GM23338 (cell line): Measurements from ENCODE around the gene TTC14. TPM values are rescaled to one million over a fixed set of nuclear protein-coding genes. Genes with fewer than 3 reads are reported as not detected.

Source experiments
- ATAC-seq: fragments of 200-7000 bp; cut with Tn5 transposase; 3 replicates; pipeline ENCODE4 v1.9.1; 2020
- DNase-seq: peaks from one replicate; pipeline ENCODE4 v3.0.0-alpha.2; 2015; ENCODE audit warnings: low spot score
- H2AFZ ChIP-seq: fragments of 200-600 bp; sonication (generic); 2 replicates; pipeline ENCODE4 v1.8.0; 2016; ENCODE audit warnings: antibody characterized with exemption, mild to moderate bottlenecking, moderate library complexity
- H3F3A ChIP-seq: fragments of 200-600 bp; sonication (generic); replicated peaks from 2 replicates; pipeline ENCODE4 v1.8.0; 2017; ENCODE audit warnings: antibody characterized with exemption, mixed run types, low read depth
- H3K27ac ChIP-seq: fragments of 200-600 bp; sonication (generic); 2 replicates; pipeline ENCODE4 v1.6.1; 2016; ENCODE audit warnings: low read depth
- H3K27me3 ChIP-seq: fragments of 200-600 bp; sonication (generic); 2 replicates; pipeline ENCODE4 v1.8.0; 2016; ENCODE audit warnings: mild to moderate bottlenecking, mixed run types, moderate library complexity; ENCODE audit not compliant: insufficient read depth
- H3K36me3 ChIP-seq: fragments of 200-600 bp; sonication (generic); 2 replicates; pipeline ENCODE4 v1.8.0; 2016; ENCODE audit warnings: mild to moderate bottlenecking; ENCODE audit not compliant: insufficient read depth
- H3K4me1 ChIP-seq: fragments of 200-600 bp; sonication (generic); 2 replicates; pipeline ENCODE4 v1.8.0; 2016; ENCODE audit warnings: mild to moderate bottlenecking, moderate library complexity; ENCODE audit not compliant: insufficient read depth
- H3K4me2 ChIP-seq: fragments of 200-600 bp; sonication (generic); 2 replicates; pipeline ENCODE4 v1.7.1; 2017; ENCODE audit warnings: mixed run types
- H3K4me3 ChIP-seq: fragments of 200-600 bp; sonication (generic); 2 replicates; pipeline ENCODE4 v1.6.1; 2016; ENCODE audit warnings: mixed run types
- H3K79me2 ChIP-seq: fragments of 200-600 bp; sonication (generic); replicated peaks from 2 replicates; pipeline ENCODE4 v1.8.0; 2017; ENCODE audit warnings: mild to moderate bottlenecking; ENCODE audit not compliant: insufficient read depth
- H3K9me2 ChIP-seq: fragments of 200-600 bp; sonication (generic); 2 replicates; pipeline ENCODE4 v1.8.0; 2017; ENCODE audit not compliant: insufficient read depth
- H4K20me1 ChIP-seq: fragments of 200-600 bp; sonication (generic); replicated peaks from 2 replicates; pipeline ENCODE4 v1.8.0; 2017; ENCODE audit warnings: mild to moderate bottlenecking; ENCODE audit not compliant: insufficient read depth
- H3K27ac Mint-ChIP-seq: 2 replicates; pipeline ENCODE4 v1.8.0; 2020; ENCODE audit warnings: inconsistent platforms, mild to moderate bottlenecking, moderate library complexity, mixed read lengths
- H3K27me3 Mint-ChIP-seq: 3 replicates; pipeline ENCODE4 v1.8.0; 2022; ENCODE audit warnings: low read depth, mild to moderate bottlenecking, moderate library complexity, mixed read lengths, inconsistent platforms; ENCODE audit not compliant: insufficient read depth, poor library complexity
- H3K36me3 Mint-ChIP-seq: 3 replicates; pipeline ENCODE4 v1.8.0; 2021; ENCODE audit warnings: low read depth, mild to moderate bottlenecking, inconsistent platforms, moderate library complexity, mixed read lengths
- H3K4me1 Mint-ChIP-seq: 3 replicates; pipeline ENCODE4 v1.8.0; 2020; ENCODE audit warnings: mild to moderate bottlenecking, inconsistent platforms, mixed read lengths
- H3K4me3 Mint-ChIP-seq: 3 replicates; pipeline ENCODE4 v1.8.0; 2021; ENCODE audit warnings: moderate library complexity, mild to moderate bottlenecking, inconsistent platforms, mixed read lengths
- H3K9me3 Mint-ChIP-seq: 3 replicates; pipeline ENCODE4 v1.8.0; 2020; ENCODE audit warnings: moderate library complexity, mild to moderate bottlenecking, inconsistent platforms, mixed read lengths
- CREB1 ChIP-seq: fragments of 250-450 bp; sonication (Bioruptor Pico); IDR thresholded peaks from 2 replicates; pipeline ENCODE4 v1.5.0; 2020; ENCODE audit warnings: low read depth, mild to moderate bottlenecking, moderate library complexity
- CTCF ChIP-seq, 2 experiments: fragments of 200-600 bp in 1 of 2; sonication (generic) in 1 of 2; conservative IDR thresholded peaks; 2 replicates each; pipeline versions ENCODE4 v1.5.1 to v1.6.1; 2016 to 2017; ENCODE audit warnings: antibody characterized with exemption in 2 of 2, low read depth in 2 of 2, mild to moderate bottlenecking in 2 of 2, moderate library complexity in 1 of 2
- ETS1 ChIP-seq: IDR thresholded peaks from 2 replicates; pipeline ENCODE4 v1.6.1; 2016; ENCODE audit warnings: antibody characterized with exemption
- EZH2 ChIP-seq: fragments of 200-600 bp; sonication (generic); IDR thresholded peaks from one replicate; pipeline ENCODE4 v1.8.0; 2017; ENCODE audit warnings: antibody characterized with exemption, mild to moderate bottlenecking, low read depth; ENCODE audit not compliant: unreplicated experiment
- EZH2phosphoT487 ChIP-seq: fragments of 200-600 bp; sonication (generic); IDR thresholded peaks from one replicate; pipeline ENCODE4 v1.8.1; 2018; ENCODE audit warnings: antibody characterized with exemption; ENCODE audit not compliant: unreplicated experiment
- JUNB ChIP-seq: IDR thresholded peaks from one replicate; pipeline ENCODE4 v1.6.1; 2016; ENCODE audit warnings: antibody characterized with exemption; ENCODE audit not compliant: unreplicated experiment
- NANOG ChIP-seq: IDR thresholded peaks from 2 replicates; pipeline ENCODE4 v1.6.1; 2016; ENCODE audit warnings: antibody characterized with exemption, borderline replicate concordance
- POLR2AphosphoS5 ChIP-seq: IDR thresholded peaks from 2 replicates; pipeline ENCODE4 v1.6.1; 2016; ENCODE audit warnings: antibody characterized with exemption, low read depth
- ZNF114 ChIP-seq: fragments of 250-450 bp; sonication (Bioruptor Pico); IDR thresholded peaks from 2 replicates; pipeline ENCODE4 v1.5.0; 2020; ENCODE audit warnings: mild to moderate bottlenecking, moderate library complexity
- ZNF331 ChIP-seq: fragments of 250-450 bp; sonication (Bioruptor Pico); IDR thresholded peaks from 2 replicates; pipeline ENCODE4 v1.5.0; 2020; ENCODE audit warnings: low read depth, mild to moderate bottlenecking, moderate library complexity
- polyA plus RNA-seq: library from polyadenylated mRNA; unstranded; fragments of >200 nt; fragmentation: Nextera tagmentation; extraction: Ambion mirVana; gene quantifications from 2 replicates; pipeline ENCODE4 v1.2.1, GENCODE V29; 2016
- total RNA-seq: library from RNA; depleted of rRNA; stranded (reverse); fragments of >200 nt; shearing (Covaris generic); gene quantifications from 2 replicates; pipeline ENCODE4 v1.2.3, GENCODE V29; 2014
- TF ChIP-seq, protein P1 (sequence below): IDR thresholded peaks from one replicate; pipeline ENCODE4 v1.6.1; 2018; ENCODE audit warnings: antibody characterized with exemption; ENCODE audit not compliant: unreplicated experiment
- TF ChIP-seq, protein P2 (sequence below): fragments of 250-450 bp; sonication (Bioruptor Pico); IDR thresholded peaks from 2 replicates; pipeline ENCODE4 v1.5.0; 2020; ENCODE audit warnings: mild to moderate bottlenecking, moderate library complexity

The TTC14 gene
- total and polyA plus RNA-seq, 2 experiments from 2014 or later, result 20.0 to 22.1 TPM

DNA sequence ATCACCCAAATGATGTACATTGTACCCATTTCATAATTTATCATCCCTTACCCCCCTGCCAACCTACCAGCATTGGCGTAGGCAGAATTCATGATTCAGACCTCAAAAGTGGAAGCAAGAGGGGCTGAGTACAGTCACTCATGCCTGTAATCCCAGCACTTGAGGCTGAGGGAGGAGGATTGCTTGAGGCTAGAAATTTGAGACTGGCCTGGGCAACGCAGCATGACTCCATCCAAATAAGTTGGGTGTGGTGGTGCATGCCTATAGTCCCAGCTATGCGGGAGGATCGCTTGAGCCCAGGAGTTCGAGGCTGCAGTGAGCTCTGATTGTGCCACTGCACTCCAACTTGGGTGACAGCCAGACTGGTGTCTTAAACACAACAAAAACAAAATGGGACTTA lies 10.4 kb downstream of the TTC14 start:
- Mint-ChIP-seq H3K9me3 (no peaks in the 10 kb centered on the region), H3K36me3 (peaks cover 41% of the 10 kb centered on the region), H3K27me3 (no peaks in the 10 kb centered on the region), H3K4me3 (no peak overlapping the region), H3K27ac (no peak overlapping the region), H3K4me1 (no peaks in the 10 kb centered on the region)
- Histone ChIP-seq H3K27me3 (no peaks in the 10 kb centered on the region), H3K4me3 (no peak overlapping the region), H3K36me3 (peaks cover 33% of the 10 kb centered on the region), H2AFZ (no peak overlapping the region), H3F3A (no peaks in the 10 kb centered on the region), H4K20me1 (0 out of 2 replicates have a peak, but pooled peaks cover 3% of the 10 kb centered on the region), H3K4me2 (no peak overlapping the region), H3K4me1 (no peaks in the 10 kb centered on the region), H3K79me2 (no peaks in the 10 kb centered on the region), H3K9me2 (no peaks in the 10 kb centered on the region), H3K27ac (no peak overlapping the region)
- ATAC-seq (no peak), DNase-seq (no peak)
- TF ChIP-seq, protein P1, sequence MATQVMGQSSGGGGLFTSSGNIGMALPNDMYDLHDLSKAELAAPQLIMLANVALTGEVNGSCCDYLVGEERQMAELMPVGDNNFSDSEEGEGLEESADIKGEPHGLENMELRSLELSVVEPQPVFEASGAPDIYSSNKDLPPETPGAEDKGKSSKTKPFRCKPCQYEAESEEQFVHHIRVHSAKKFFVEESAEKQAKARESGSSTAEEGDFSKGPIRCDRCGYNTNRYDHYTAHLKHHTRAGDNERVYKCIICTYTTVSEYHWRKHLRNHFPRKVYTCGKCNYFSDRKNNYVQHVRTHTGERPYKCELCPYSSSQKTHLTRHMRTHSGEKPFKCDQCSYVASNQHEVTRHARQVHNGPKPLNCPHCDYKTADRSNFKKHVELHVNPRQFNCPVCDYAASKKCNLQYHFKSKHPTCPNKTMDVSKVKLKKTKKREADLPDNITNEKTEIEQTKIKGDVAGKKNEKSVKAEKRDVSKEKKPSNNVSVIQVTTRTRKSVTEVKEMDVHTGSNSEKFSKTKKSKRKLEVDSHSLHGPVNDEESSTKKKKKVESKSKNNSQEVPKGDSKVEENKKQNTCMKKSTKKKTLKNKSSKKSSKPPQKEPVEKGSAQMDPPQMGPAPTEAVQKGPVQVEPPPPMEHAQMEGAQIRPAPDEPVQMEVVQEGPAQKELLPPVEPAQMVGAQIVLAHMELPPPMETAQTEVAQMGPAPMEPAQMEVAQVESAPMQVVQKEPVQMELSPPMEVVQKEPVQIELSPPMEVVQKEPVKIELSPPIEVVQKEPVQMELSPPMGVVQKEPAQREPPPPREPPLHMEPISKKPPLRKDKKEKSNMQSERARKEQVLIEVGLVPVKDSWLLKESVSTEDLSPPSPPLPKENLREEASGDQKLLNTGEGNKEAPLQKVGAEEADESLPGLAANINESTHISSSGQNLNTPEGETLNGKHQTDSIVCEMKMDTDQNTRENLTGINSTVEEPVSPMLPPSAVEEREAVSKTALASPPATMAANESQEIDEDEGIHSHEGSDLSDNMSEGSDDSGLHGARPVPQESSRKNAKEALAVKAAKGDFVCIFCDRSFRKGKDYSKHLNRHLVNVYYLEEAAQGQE, result no peak
- TF ChIP-seq, protein P2, sequence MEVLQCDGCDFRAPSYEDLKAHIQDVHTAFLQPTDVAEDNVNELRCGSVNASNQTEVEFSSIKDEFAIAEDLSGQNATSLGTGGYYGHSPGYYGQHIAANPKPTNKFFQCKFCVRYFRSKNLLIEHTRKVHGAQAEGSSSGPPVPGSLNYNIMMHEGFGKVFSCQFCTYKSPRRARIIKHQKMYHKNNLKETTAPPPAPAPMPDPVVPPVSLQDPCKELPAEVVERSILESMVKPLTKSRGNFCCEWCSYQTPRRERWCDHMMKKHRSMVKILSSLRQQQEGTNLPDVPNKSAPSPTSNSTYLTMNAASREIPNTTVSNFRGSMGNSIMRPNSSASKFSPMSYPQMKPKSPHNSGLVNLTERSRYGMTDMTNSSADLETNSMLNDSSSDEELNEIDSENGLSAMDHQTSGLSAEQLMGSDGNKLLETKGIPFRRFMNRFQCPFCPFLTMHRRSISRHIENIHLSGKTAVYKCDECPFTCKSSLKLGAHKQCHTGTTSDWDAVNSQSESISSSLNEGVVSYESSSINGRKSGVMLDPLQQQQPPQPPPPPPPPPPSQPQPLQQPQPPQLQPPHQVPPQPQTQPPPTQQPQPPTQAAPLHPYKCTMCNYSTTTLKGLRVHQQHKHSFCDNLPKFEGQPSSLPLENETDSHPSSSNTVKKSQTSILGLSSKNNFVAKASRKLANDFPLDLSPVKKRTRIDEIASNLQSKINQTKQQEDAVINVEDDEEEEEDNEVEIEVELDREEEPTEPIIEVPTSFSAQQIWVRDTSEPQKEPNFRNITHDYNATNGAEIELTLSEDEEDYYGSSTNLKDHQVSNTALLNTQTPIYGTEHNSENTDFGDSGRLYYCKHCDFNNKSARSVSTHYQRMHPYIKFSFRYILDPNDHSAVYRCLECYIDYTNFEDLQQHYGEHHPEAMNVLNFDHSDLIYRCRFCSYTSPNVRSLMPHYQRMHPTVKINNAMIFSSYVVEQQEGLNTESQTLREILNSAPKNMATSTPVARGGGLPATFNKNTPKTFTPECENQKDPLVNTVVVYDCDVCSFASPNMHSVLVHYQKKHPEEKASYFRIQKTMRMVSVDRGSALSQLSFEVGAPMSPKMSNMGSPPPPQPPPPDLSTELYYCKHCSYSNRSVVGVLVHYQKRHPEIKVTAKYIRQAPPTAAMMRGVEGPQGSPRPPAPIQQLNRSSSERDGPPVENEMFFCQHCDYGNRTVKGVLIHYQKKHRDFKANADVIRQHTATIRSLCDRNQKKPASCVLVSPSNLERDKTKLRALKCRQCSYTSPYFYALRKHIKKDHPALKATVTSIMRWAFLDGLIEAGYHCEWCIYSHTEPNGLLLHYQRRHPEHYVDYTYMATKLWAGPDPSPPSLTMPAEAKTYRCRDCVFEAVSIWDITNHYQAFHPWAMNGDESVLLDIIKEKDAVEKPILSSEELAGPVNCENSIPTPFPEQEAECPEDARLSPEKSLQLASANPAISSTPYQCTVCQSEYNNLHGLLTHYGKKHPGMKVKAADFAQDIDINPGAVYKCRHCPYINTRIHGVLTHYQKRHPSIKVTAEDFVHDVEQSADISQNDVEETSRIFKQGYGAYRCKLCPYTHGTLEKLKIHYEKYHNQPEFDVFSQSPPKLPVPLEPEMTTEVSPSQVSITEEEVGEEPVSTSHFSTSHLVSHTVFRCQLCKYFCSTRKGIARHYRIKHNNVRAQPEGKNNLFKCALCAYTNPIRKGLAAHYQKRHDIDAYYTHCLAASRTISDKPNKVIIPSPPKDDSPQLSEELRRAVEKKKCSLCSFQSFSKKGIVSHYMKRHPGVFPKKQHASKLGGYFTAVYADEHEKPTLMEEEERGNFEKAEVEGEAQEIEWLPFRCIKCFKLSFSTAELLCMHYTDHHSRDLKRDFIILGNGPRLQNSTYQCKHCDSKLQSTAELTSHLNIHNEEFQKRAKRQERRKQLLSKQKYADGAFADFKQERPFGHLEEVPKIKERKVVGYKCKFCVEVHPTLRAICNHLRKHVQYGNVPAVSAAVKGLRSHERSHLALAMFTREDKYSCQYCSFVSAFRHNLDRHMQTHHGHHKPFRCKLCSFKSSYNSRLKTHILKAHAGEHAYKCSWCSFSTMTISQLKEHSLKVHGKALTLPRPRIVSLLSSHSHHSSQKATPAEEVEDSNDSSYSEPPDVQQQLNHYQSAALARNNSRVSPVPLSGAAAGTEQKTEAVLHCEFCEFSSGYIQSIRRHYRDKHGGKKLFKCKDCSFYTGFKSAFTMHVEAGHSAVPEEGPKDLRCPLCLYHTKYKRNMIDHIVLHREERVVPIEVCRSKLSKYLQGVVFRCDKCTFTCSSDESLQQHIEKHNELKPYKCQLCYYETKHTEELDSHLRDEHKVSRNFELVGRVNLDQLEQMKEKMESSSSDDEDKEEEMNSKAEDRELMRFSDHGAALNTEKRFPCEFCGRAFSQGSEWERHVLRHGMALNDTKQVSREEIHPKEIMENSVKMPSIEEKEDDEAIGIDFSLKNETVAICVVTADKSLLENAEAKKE (CRISPR knock-in tag), result no peak
- TF ChIP-seq ZNF114 (CRISPR knock-in tag), result no peak
- TF ChIP-seq CREB1, result no peak
- no peak for TF ChIP-seq CTCF (conservative IDR thresholded peaks at IDR 0.05; ENCODE audit: low read depth in 2 of 2)
- TF ChIP-seq POLR2AphosphoS5, result no peak
- no peak for TF ChIP-seq ETS1
- no peak for TF ChIP-seq NANOG
- no peak for TF ChIP-seq EZH2
- no peak for TF ChIP-seq JUNB
- no peak for TF ChIP-seq ZNF331 (CRISPR knock-in tag)
- no peak for TF ChIP-seq EZH2phosphoT487
